Tibial nerve (tissue), 4 donors: ENCODE data around the gene SCAF4. TPM values are rescaled to one million over a fixed set of nuclear protein-coding genes. Genes with fewer than 3 reads are reported as not detected.
A peak's percentile ranks its signal among the peaks of the same experiment; 100 is the strongest.

Experiments
- DNase-seq, 2 donors: peaks; one replicate each; pipeline ENCODE4 v3.0.0-alpha.2; 2019; ENCODE audit warnings: low spot score in 2 of 2
- H3K27ac ChIP-seq, 4 donors: fragments of 200-600 bp; sonication (generic) in 3 of 4; one replicate each; pipeline ENCODE4 v1.5.1; 2017 to 2019; ENCODE audit warnings: mild to moderate bottlenecking in 1 of 4
- H3K27me3 ChIP-seq, 2 donors: fragments of 200-600 bp; sonication (generic) in 1 of 2; one replicate each; pipeline versions ENCODE4 v1.5.1 to v1.6.0; 2017 to 2019
- H3K36me3 ChIP-seq, 3 donors: fragments of 200-600 bp; sonication (generic); one replicate each; pipeline ENCODE4 v1.5.1; 2018 to 2019
- H3K4me1 ChIP-seq, 4 donors: fragments of 200-600 bp; sonication (generic) in 3 of 4; one replicate each; pipeline ENCODE4 v1.5.1; 2017 to 2019
- H3K4me3 ChIP-seq, 4 donors: fragments of 200-600 bp; sonication (generic) in 3 of 4; one replicate each; pipeline ENCODE4 v1.5.1; 2017 to 2019; ENCODE audit warnings: mild to moderate bottlenecking in 1 of 4, moderate library complexity in 1 of 4
- H3K9me3 ChIP-seq, 4 donors: fragments of 200-600 bp; sonication (generic) in 3 of 4; one replicate each; pipeline ENCODE4 v1.5.1; 2017 to 2019
- EP300 ChIP-seq, 2 donors: sonication (generic); formaldehyde crosslinking; IDR thresholded peaks; one replicate each; pipeline ENCODE4 v1.6.1; 2017; ENCODE audit warnings: antibody characterized with exemption in 2 of 2, mild to moderate bottlenecking in 1 of 2
- POLR2A ChIP-seq, 2 donors: fragments of 450-650 bp; IDR thresholded peaks; one replicate each; pipeline ENCODE4 v1.6.1; 2017; ENCODE audit warnings: antibody characterized with exemption in 2 of 2, mild to moderate bottlenecking in 2 of 2, moderate library complexity in 2 of 2
- WGBS, 2 donors: methylation state at CpG; one replicate each; pipeline ENCODE4 v1.1.5; 2018; 5-methylcytosine and 5-hydroxymethylcytosine counted together
- total RNA-seq, 4 donors: library from RNA; depleted of rRNA; stranded (reverse); fragments of >200 nt; gene quantifications; one replicate each; pipeline ENCODE4 v1.1.0, GENCODE V29; 2016
- TF ChIP-seq, protein P1 (sequence below), 5 experiments: fragments of 200-600 bp in 3 of 5; fragments of 450-650 bp in 2 of 5; sonication (generic) in 3 of 5; IDR thresholded peaks; one replicate each; pipeline ENCODE4 v1.5.1; 2016 to 2019; ENCODE audit warnings: antibody characterized with exemption in 5 of 5, mild to moderate bottlenecking in 3 of 5, moderate library complexity in 2 of 5

The SCAF4 gene
- total RNA-seq, 4 donors from 2014 or later, result 13.2 to 23.2 (median 17.6) TPM

DNA sequence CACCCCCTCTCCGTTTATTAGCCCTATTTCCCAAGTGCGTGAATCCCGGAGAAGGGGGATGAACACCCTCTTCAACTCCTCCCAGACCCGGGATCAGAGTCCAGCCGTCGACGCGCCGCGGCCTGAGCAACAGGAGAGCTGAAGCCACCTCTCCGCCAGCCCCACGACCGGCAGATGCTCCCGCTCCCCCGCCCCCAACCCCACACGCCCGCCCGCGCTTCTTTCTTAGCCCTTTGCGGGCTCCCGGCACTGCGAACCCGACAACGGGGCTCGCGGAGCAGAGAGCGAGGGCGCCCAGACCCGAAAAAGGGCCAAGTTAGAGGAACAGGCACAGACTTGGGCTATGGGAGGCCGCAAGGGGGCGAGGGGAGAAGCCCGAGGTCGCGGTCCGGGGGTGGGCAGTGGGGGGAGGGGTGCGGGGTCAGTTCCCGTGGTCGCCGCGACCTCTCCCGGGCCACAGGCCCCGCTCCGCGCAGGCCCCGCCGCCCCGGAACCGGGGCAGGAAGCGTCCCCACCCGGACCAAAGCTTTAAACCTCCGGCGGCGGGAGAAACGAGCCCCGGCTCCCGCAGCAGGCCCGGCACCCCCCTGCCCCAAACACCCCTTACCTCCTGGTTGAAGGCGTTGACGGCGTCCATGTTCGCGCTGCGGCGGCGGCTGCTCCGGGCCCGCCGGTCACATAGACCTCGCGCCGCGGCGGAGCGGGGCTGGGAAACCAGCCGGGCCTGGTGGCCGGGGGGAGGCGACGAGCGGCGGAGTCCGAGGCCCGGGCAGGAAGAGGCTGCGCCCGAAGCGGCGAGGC lies 662 bp downstream of the SCAF4 start:
- TF ChIP-seq EP300 (IDR thresholded peaks at IDR 0.05) (no peak), POLR2A (IDR thresholded peaks at IDR 0.05) (no peak)
- TF ChIP-seq, protein P1, sequence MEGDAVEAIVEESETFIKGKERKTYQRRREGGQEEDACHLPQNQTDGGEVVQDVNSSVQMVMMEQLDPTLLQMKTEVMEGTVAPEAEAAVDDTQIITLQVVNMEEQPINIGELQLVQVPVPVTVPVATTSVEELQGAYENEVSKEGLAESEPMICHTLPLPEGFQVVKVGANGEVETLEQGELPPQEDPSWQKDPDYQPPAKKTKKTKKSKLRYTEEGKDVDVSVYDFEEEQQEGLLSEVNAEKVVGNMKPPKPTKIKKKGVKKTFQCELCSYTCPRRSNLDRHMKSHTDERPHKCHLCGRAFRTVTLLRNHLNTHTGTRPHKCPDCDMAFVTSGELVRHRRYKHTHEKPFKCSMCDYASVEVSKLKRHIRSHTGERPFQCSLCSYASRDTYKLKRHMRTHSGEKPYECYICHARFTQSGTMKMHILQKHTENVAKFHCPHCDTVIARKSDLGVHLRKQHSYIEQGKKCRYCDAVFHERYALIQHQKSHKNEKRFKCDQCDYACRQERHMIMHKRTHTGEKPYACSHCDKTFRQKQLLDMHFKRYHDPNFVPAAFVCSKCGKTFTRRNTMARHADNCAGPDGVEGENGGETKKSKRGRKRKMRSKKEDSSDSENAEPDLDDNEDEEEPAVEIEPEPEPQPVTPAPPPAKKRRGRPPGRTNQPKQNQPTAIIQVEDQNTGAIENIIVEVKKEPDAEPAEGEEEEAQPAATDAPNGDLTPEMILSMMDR (IDR thresholded peaks at IDR 0.05), result no peak
- 0% methylated on average over 29 to 57 of the region's 86 CpGs for WGBS, 2 donors
- Histone ChIP-seq H3K27me3 (no peaks in the 10 kb centered on the region), H3K36me3 (no peaks in the 10 kb centered on the region), H3K4me3 (peak overlapping the region; percentile 81 to 100 (median 88)), H3K9me3 (no peaks in the 10 kb centered on the region), H3K27ac (peak overlapping the region; percentile 80 to 98 (median 97)), H3K4me1 (peaks cover 0 to 49% (median 29%) of the 10 kb centered on the region in 4 donors)
- peak in 1 of 2 donors; percentile 13 for DNase-seq

DNA sequence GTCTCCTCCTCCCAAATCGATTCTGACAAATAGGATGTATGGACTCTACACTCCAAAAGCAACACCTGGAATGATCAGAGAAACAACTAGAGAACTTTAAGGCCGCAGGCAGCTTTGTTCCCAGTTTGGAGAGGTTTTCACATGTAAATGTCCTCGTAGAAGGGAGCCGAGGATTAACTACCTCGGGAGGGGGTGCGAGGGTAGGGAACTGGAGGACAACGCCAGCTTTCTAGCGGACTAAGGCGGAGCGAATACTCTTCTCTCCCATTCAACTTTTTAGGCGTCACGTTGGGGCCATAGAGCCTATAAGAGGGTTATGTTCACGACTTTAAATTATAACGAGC lies 1.2 kb downstream of the SCAF4 start:
- peak overlapping the region in 3 of 4 donors; percentile 97 to 98 (median 97) for H3K27ac ChIP-seq
- H3K4me3 ChIP-seq, result peak overlapping the region; percentile 81 to 100 (median 88)
- H3K36me3 ChIP-seq, result no peaks in the 10 kb centered on the region
- peaks cover 0 to 49% (median 29%) of the 10 kb centered on the region in 4 donors for H3K4me1 ChIP-seq
- no peaks in the 10 kb centered on the region for H3K9me3 ChIP-seq
- H3K27me3 ChIP-seq, result no peaks in the 10 kb centered on the region
- TF ChIP-seq EP300 (IDR thresholded peaks at IDR 0.05) (no peak), POLR2A (IDR thresholded peaks at IDR 0.05) (no peak)
- TF ChIP-seq, protein P1 (IDR thresholded peaks at IDR 0.05), result no peak
- WGBS, 2 donors, result 1% methylated on average over 14 of the region's 14 CpGs
- DNase-seq, result no peak

DNA sequence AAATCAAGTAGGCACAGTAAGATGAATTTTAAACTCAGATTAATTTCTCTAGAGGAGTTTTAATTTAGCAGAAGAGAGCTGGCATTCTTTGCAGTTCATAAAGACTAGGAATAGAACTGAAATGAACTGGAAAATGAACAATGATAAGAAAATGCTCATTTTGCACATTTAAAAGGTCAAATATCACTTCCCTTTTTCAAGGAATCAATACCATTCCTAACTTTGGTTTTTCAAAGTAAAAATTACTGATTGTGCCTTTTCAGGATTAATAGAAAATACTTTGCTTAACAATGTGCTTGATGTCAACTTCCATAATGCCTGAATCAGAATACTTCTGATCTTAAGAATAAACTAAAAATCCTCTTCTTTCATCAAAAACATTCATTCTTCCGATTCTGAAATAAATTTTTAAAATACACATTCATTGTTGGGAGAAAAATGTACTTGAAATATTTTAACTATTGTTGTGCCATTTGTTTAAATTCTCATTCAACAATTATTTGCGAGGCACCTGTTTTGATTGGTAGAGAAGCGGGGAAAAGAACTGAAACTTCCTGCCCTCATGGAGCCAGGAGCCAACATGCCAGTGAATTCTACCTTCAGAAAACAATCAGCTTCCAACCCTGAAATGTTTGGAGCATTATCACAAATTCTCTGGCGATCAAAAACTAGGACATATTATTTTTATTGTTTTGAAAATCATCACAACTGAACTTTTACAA lies 2.1 kb downstream of the SCAF4 start:
- Histone ChIP-seq H3K27ac (no peak overlapping the region), H3K27me3 (no peaks in the 10 kb centered on the region)
- DNase-seq, result no peak

DNA sequence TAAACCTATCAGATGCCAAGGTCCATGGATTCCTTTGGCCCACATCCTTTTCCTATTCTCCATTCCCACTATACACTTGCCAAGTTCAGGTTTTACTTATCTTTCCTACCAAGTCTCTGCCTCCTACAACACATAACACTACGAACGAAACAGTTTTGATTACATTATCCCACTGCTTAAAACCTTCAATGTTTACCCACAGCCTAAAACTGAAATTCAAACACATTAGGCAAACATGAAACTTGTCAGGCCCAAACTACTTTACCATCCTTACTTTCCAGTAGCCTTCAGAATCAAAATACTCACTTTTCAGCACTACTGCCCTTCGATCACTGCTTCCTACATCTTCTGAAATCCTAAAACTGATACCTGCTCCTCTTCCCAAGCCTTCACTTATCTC lies 3.0 kb downstream of the SCAF4 start:
- Histone ChIP-seq H3K27ac (no peak overlapping the region), H3K36me3 (no peaks in the 10 kb centered on the region), H3K27me3 (no peaks in the 10 kb centered on the region), H3K4me3 (no peak overlapping the region), H3K9me3 (no peaks in the 10 kb centered on the region), H3K4me1 (peaks cover 0 to 53% (median 32%) of the 10 kb centered on the region in 4 donors)
- TF ChIP-seq, protein P1 (IDR thresholded peaks at IDR 0.05), result no peak
- no peak for TF ChIP-seq EP300 (IDR thresholded peaks at IDR 0.05)
- TF ChIP-seq POLR2A (IDR thresholded peaks at IDR 0.05), result no peak
- WGBS, 2 donors, result 73 to 77% methylated on average over 3 of the region's 3 CpGs
- DNase-seq, result no peak

More for the DNA sequence above, 2.1 kb downstream of the SCAF4 start:
- Histone ChIP-seq H3K4me3 (peak overlapping the region in 3 of 4 donors; percentile 81 to 100 (median 82)), H3K4me1 (peaks cover 0 to 55% (median 32%) of the 10 kb centered on the region in 4 donors), H3K36me3 (no peaks in the 10 kb centered on the region), H3K9me3 (no peaks in the 10 kb centered on the region)
- WGBS, 2 donors, result 44 to 47% methylated on average over 4 of the region's 4 CpGs
- no peak for TF ChIP-seq POLR2A (IDR thresholded peaks at IDR 0.05)
- TF ChIP-seq EP300 (IDR thresholded peaks at IDR 0.05), result no peak
- TF ChIP-seq, protein P1 (IDR thresholded peaks at IDR 0.05), result no peak

DNA sequence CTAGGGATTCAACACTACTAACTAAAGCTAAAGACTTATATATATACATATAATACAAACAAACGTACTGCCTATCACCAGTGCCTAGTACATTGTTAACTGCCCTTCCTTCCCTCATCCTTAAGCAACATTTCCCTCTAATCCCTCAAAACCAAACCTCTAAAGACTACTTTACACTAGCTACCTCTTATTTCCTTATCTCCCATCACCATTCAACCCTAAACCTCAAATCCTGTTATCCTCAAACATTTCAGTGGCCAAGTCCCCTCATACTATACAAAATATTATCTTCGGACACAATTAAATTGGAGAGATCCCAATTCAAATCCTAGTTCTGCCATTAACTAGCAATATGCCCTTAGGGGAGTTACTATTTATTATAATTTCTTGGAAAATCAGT lies 3.7 kb downstream of the SCAF4 start:
- Histone ChIP-seq H3K9me3 (no peaks in the 10 kb centered on the region), H3K27ac (no peak overlapping the region), H3K4me3 (no peak overlapping the region), H3K27me3 (no peaks in the 10 kb centered on the region), H3K4me1 (peaks cover 0 to 53% (median 26%) of the 10 kb centered on the region in 4 donors), H3K36me3 (no peaks in the 10 kb centered on the region)
- WGBS, 2 donors, result 85 to 94% methylated on average over 2 of the region's 2 CpGs
- DNase-seq, result no peak
- TF ChIP-seq, protein P1 (IDR thresholded peaks at IDR 0.05), result no peak
- no peak for TF ChIP-seq POLR2A (IDR thresholded peaks at IDR 0.05)
- no peak for TF ChIP-seq EP300 (IDR thresholded peaks at IDR 0.05)
